Calu3 (cell line): ENCODE results near the gene PPP4C. TPM values are rescaled to one million over a fixed set of nuclear protein-coding genes. Genes with fewer than 3 reads are reported as not detected.
"Not testable (repeated sequence)": the region's sequence is repeated elsewhere in the genome, so short reads cannot be mapped to it uniquely, and the experiment has no call there.

Experiments used
- BruUV-seq: library from RNA; stranded (reverse); fragments of 400-500 nt; replicated peaks from 2 replicates; lab custom pipeline; 2021; lab: Mats Ljungman, UMichigan
- CTCF ChIA-PET: fragments of 300-600 bp; sonication (Branson Sonifier 250); formaldehyde crosslinking; loops from one replicate; lab custom pipeline; 2022; ENCODE audit warnings: antibody characterized with exemption; lab: Charles Lee
- DNase-seq: peaks from one replicate; pipeline ENCODE4 v3.0.0; 2022
- H3K27ac Mint-ChIP-seq: one replicate; pipeline ENCODE4 v1.8.0; 2022; ENCODE audit warnings: mixed read lengths; ENCODE audit not compliant: unreplicated experiment
- H3K27me3 Mint-ChIP-seq: one replicate; pipeline ENCODE4 v1.8.0; 2022; ENCODE audit warnings: mixed read lengths; ENCODE audit not compliant: unreplicated experiment
- H3K36me3 Mint-ChIP-seq: one replicate; pipeline ENCODE4 v1.8.0; 2022; ENCODE audit warnings: mild to moderate bottlenecking, moderate library complexity, mixed read lengths; ENCODE audit not compliant: insufficient read depth, unreplicated experiment
- H3K4me1 Mint-ChIP-seq: one replicate; pipeline ENCODE4 v1.8.0; 2022; ENCODE audit warnings: mild to moderate bottlenecking, low read depth, mixed read lengths; ENCODE audit not compliant: unreplicated experiment
- H3K4me3 Mint-ChIP-seq: one replicate; pipeline ENCODE4 v1.8.0; 2022; ENCODE audit warnings: mild to moderate bottlenecking, low read depth, moderate library complexity, mixed read lengths; ENCODE audit not compliant: unreplicated experiment
- H3K9me3 Mint-ChIP-seq: one replicate; pipeline ENCODE4 v1.8.0; 2022; ENCODE audit warnings: low read depth, mixed read lengths; ENCODE audit not compliant: unreplicated experiment
- CTCF ChIP-seq: fragments of 200-600 bp; IDR thresholded peaks from one replicate; pipeline ENCODE4 v1.8.0; 2022; ENCODE audit warnings: antibody characterized with exemption; ENCODE audit not compliant: unreplicated experiment
- intact Hi-C: fragments of 100-400 bp; cut with micrococcal nuclease; formaldehyde crosslinking; loops from one replicate; pipeline ENCODE4 v1.10.0; 2022; ENCODE audit not compliant: unreplicated experiment
- total RNA-seq: library from RNA; stranded (reverse); gene quantifications from 2 replicates; pipeline ENCODE4 v1.2.3, GENCODE V29; 2022

Gene PPP4C
- total RNA-seq, 1 experiment from 2014 or later = 184 TPM

GRCh38 chr16:30122604-30123160 is 46.9 kb downstream of the PPP4C start:
- peaks cover 39% of the 10 kb centered on the region for H3K4me1 Mint-ChIP-seq
- DNase-seq = no peak
- BruUV-seq = no TSS peak
- peak overlapping the region; percentile 40 for H3K27ac Mint-ChIP-seq
- H3K4me3 Mint-ChIP-seq = peak overlapping the region; percentile 90
- no peak for TF ChIP-seq CTCF
- no peaks in the 10 kb centered on the region for H3K27me3 Mint-ChIP-seq
- CTCF ChIA-PET = interaction anchor here (2.2 kb wide), 1 partner anchor 31 kb away, joined by 7 read pairs; the partner anchor contains the start of gene TBX6
- H3K36me3 Mint-ChIP-seq = peaks cover 38% of the 10 kb centered on the region
- intact Hi-C loops = no loop called here
- no peaks in the 10 kb centered on the region for H3K9me3 Mint-ChIP-seq

GRCh38 chr16:30124985-30125379 is 49.2 kb downstream of the PPP4C start:
- intact Hi-C loops = no loop called here
- peaks cover 31% of the 10 kb centered on the region for H3K4me1 Mint-ChIP-seq
- no peak overlapping the region for H3K27ac Mint-ChIP-seq
- H3K27me3 Mint-ChIP-seq = no peaks in the 10 kb centered on the region
- H3K9me3 Mint-ChIP-seq = no peaks in the 10 kb centered on the region
- no peak for DNase-seq
- TF ChIP-seq CTCF = no peak
- peaks cover 29% of the 10 kb centered on the region for H3K36me3 Mint-ChIP-seq
- CTCF ChIA-PET = interaction anchor here (0.6 to 2.2 kb wide), 3 partner anchors 33 to 478 kb away, joined by 3 to 7 read pairs (median 3); partner anchors contain the start of gene TBX6
- no TSS peak for BruUV-seq
- no peak overlapping the region for H3K4me3 Mint-ChIP-seq

- H3K27me3 Mint-ChIP-seq, DNase-seq, intact Hi-C loops, H3K9me3 Mint-ChIP-seq, H3K4me3 Mint-ChIP-seq, H3K27ac Mint-ChIP-seq, BruUV-seq: not testable (repeated sequence)
- Mint-ChIP-seq H3K4me1 (peaks cover 24% of the 10 kb centered on the region), H3K36me3 (peaks cover 25% of the 10 kb centered on the region)
- CTCF ChIA-PET = interaction anchor here (0.6 kb wide), 2 partner anchors 53 to 478 kb away, joined by 3 read pairs; no protein-coding TSS in a partner anchor
Measured at GRCh38 chr16:30125690-30126089, 49.9 kb downstream of the PPP4C start.

- TF ChIP-seq CTCF = no peak
- no peak overlapping the region for H3K27ac Mint-ChIP-seq
- H3K27me3 Mint-ChIP-seq = no peaks in the 10 kb centered on the region
- no peak for DNase-seq
- H3K36me3 Mint-ChIP-seq = peaks cover 6% of the 10 kb centered on the region
- CTCF ChIA-PET = no interaction called here
- H3K4me1 Mint-ChIP-seq = peaks cover 10% of the 10 kb centered on the region
- H3K9me3 Mint-ChIP-seq = no peaks in the 10 kb centered on the region
- no peak overlapping the region for H3K4me3 Mint-ChIP-seq
- BruUV-seq = no TSS peak
- intact Hi-C loops = no loop called here
Measured at GRCh38 chr16:30127993-30128392, 52.2 kb downstream of the PPP4C start.

- Mint-ChIP-seq H3K36me3 (no peaks in the 10 kb centered on the region), H3K27ac (no peak overlapping the region), H3K4me1 (no peaks in the 10 kb centered on the region), H3K9me3 (peaks cover 3% of the 10 kb centered on the region), H3K4me3 (no peak overlapping the region), H3K27me3 (no peaks in the 10 kb centered on the region)
- CTCF ChIA-PET = no interaction called here
- no peak for TF ChIP-seq CTCF
- no peak for DNase-seq
- intact Hi-C loops = no loop called here
- BruUV-seq = no TSS peak
Measured at GRCh38 chr16:30131869-30132475, 56.2 kb downstream of the PPP4C start.
